HL-60 (cell line): ENCODE data around the gene C1orf146.

Experiments
- CTCF ChIP-seq: IDR thresholded peaks from one replicate; pipeline ENCODE4 v1.5.1; 2011; ENCODE audit warnings: low read length, control low read depth, inconsistent platforms; ENCODE audit not compliant: insufficient read depth
- GABPA ChIP-seq: IDR thresholded peaks from 2 replicates; pipeline ENCODE4 v1.6.1; 2012; ENCODE audit warnings: low read depth
- POLR2AphosphoS5 ChIP-seq: IDR thresholded peaks from 2 replicates; pipeline ENCODE4 v1.6.1; 2012; ENCODE audit warnings: low read depth
- REST ChIP-seq: IDR thresholded peaks from 2 replicates; pipeline ENCODE4 v1.6.1; 2012; ENCODE audit warnings: low read depth; ENCODE audit not compliant: insufficient replicate concordance

GRCh38 chr1:92244376-92244775, 26.7 kb downstream of the C1orf146 start:
- TF ChIP-seq REST = no peak
- TF ChIP-seq CTCF = no peak
- TF ChIP-seq POLR2AphosphoS5 = no peak
- no peak for TF ChIP-seq GABPA
